GM12801 (cell line): ENCODE results near the gene GCFC2.

Experiments
- TF ChIP-seq, protein P1 (sequence below): IDR thresholded peaks from one replicate; pipeline ENCODE4 v1.5.1; 2011; ENCODE audit warnings: control low read depth; ENCODE audit not compliant: insufficient read length; ENCODE audit errors: extremely low read depth

The GCFC2 gene

DNA sequence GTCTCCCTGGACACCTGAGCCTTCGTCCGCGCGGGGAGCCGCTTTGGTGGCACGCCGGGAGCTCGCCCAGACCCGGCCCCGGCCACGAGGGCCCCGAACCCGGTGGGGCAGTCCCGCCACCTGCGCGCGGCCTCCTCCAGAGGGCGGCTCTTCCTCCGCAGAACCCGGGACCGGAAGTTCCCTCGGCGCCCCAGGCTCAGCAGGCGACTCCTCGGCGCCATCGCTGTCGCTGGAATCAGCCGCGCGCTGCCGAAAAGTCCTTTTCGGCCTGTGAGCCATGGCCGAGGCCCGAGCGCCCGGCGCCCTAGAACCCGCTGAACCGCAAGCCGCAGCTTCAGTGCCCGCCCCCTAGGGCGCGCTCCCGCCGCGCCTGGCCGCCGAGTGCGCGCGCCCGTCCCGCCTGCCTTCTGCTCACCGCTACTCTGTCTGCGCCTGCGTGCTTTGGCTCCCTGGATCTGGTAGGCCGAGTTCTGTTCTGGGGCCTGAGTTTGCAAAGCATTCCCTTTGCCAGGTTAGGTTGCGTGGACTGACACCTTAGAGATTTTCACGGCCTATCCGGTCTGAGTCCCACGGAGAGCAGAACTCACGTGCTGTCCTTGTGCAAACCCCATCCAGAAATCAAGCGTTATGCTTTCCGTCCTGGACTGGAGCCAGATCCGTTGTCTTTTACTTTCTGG, at the start of gene GCFC2:
Gene GCFC2, minus strand, starts transcription at position 339 of the 677 bp plus-strand sequence. Its CDS starts 60 bp downstream, at position 279.
- TF ChIP-seq, protein P1, sequence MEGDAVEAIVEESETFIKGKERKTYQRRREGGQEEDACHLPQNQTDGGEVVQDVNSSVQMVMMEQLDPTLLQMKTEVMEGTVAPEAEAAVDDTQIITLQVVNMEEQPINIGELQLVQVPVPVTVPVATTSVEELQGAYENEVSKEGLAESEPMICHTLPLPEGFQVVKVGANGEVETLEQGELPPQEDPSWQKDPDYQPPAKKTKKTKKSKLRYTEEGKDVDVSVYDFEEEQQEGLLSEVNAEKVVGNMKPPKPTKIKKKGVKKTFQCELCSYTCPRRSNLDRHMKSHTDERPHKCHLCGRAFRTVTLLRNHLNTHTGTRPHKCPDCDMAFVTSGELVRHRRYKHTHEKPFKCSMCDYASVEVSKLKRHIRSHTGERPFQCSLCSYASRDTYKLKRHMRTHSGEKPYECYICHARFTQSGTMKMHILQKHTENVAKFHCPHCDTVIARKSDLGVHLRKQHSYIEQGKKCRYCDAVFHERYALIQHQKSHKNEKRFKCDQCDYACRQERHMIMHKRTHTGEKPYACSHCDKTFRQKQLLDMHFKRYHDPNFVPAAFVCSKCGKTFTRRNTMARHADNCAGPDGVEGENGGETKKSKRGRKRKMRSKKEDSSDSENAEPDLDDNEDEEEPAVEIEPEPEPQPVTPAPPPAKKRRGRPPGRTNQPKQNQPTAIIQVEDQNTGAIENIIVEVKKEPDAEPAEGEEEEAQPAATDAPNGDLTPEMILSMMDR, result no peak

DNA sequence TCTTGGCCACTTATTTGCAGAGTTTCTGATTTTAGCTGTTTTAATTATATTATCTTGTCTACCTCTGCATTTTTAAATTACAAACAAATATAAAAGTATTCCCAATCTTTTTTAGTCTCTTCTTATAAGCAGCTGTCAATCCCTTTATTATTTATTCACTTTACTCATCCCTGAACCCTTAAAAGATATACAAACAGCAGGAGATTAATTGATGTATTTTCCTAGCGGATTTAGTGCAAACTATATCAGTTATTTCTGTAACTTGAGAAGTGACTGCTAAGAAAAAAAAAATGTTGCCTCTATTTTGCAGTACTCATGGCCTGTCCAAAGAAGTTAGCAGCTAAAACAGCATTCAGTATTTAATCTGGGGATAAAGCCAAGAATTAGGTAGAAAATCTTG, 42.1 kb upstream of the GCFC2 start:
- TF ChIP-seq, protein P1, result no peak

DNA sequence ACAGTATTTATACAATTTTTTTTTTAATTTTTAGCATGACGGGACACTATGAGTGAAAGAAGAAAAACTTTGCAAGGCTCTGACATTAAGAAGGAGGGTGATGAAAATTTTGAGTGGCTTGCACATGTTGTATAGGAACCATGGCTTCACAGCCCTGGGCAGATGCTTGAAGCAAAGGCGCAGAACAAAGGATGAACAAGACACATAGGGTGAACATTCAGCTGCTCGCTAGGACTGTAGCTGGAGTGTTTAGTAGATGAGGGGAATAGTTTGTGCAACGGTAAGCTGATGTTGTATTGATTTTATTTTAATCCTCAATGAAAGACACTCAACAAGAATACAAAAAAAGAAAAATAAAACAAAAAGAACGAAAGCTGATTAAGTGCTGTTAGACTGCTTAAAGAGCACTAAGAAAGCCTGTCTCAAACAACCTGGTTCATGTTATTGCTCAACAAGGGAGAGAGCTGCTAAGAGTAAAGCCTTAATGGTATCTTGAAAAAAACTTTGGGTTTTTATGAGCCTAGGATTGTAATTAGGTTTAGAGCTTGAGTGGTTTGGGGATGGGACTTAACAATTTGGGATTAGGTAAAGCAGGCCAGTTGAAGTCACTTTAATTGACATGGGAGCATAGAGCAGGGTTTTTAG, 41.2 kb upstream of the GCFC2 start:
- TF ChIP-seq, protein P1, result no peak

DNA sequence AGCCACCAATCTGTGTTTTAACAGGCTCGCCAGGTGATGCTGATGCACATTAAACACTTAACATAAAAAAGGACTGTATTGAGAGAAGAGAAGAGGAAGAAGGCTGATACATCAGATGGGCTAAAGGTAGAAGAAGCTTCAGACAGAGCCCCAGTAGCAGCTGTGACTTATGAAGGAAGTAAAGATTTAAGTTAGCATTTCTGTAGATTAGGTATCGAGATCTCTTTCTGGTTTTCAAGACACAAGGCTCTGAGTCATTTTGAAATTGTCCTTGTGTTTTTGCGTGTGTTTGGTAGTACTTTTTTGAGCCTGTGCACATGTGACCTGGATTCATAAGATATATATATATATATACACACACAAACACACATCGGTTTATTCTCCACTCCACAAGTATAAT, 40.6 kb upstream of the GCFC2 start:
- TF ChIP-seq, protein P1, result no peak

DNA sequence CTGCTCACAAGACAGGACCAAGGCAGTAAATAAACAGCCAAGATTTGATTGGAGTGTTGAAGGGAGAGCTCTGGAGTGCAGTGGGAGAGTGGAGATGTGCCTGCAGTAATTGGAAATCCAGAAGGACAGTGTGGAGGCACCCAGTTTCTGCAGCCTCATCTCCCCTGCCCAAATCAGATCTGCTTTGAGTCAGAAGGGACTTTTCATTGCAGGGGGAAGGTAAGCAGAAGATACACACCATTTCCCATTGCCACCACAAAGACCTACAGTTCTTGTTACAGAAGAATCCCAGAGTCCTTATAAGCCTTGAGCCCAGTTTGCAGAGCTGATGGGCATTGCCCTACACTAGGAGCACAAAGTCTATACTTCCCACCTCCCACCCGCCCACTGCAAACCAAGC, 27.2 kb upstream of the GCFC2 start:
- TF ChIP-seq, protein P1, result no peak

DNA sequence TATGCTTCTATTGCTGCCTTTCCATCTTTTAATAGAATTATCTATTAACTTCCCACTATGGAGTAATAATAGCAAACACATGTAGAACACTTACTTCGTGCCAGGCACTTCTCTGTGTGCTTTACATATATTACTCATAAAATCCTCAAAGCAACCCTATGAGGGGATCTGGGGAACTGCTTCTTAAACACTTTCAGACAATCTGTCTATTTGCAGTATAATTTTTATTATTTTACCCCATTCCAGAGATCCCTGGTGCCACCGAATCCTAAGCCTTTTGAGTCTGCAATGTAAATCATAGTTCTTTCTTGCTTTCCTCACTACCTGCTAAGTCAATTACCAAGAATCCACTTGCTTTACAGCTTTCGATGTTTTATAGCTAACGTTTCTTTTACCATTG, 25.6 kb upstream of the GCFC2 start:
- TF ChIP-seq, protein P1, result no peak

DNA sequence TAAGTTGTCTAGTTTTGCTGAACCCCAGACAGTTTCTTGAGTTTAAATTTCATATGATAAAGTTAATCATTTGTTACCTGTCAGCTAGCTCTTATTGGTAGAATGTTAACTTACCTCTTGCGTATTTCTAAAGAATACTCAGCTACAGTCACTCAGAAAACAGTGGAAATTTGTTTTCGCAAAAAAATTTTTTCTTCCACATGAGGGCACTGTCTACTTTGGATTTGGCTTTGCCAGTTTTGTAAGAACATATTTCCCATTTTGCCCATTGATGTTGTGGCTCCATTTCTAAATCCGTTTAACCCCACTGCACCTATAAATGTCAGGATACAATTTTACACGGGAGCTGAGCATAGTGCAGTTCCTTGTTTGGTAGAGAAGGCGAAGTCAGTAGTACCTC, 19.1 kb upstream of the GCFC2 start:
- TF ChIP-seq, protein P1, result no peak
